ENCODE data around the gene LGI2.

DNA sequence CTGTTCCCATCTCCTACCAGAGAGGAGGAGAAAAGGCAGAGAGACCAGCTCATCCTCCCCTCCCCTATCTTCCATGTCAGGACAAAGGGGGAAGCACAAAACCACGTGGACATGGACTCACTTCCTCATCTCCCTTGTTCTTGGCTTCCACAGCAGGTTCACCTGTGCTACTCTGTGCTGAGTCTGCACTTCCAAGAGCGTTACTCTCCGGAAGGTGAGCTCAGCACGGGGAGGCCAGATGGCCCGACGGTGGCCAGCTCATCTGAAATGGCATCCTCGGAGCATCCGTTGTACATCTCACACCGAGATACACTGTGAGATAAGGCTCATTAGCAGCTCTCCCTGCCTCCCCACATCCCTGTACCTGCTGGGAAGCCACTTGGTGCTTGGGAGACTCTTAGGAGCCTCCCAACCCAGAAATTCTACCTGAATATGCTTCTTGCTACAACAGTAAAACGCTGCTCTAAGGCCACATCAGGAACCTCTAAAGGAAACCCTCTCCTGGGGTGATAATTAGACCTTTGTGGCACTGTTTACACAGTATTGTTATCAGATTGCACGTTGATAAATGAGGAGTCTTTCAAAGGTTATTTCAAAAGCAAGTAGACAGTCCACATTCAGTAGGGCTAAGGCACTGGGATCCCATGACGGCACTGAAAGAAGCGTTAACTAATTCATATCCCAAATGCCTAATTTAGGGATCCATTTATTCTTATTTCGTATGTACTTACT is 19.4 kb downstream of the LGI2 start:
- TF ChIP-seq, protein P1, sequence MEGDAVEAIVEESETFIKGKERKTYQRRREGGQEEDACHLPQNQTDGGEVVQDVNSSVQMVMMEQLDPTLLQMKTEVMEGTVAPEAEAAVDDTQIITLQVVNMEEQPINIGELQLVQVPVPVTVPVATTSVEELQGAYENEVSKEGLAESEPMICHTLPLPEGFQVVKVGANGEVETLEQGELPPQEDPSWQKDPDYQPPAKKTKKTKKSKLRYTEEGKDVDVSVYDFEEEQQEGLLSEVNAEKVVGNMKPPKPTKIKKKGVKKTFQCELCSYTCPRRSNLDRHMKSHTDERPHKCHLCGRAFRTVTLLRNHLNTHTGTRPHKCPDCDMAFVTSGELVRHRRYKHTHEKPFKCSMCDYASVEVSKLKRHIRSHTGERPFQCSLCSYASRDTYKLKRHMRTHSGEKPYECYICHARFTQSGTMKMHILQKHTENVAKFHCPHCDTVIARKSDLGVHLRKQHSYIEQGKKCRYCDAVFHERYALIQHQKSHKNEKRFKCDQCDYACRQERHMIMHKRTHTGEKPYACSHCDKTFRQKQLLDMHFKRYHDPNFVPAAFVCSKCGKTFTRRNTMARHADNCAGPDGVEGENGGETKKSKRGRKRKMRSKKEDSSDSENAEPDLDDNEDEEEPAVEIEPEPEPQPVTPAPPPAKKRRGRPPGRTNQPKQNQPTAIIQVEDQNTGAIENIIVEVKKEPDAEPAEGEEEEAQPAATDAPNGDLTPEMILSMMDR (conservative IDR thresholded peaks at IDR 0.05; ENCODE audit: low read depth, low read length): no peak
- TF ChIP-seq EZH2 (IDR thresholded peaks at IDR 0.05; ENCODE audit: borderline replicate concordance, low read depth, low read length, poor library complexity, severe bottlenecking): no peak

Data from A673 (cell line).